SK-N-SH (cell line): ENCODE results near the gene RNASE8. TPM values are rescaled to one million over a fixed set of nuclear protein-coding genes. Genes with fewer than 3 reads are reported as not detected.

ENCODE experiments used
- CTCF ChIA-PET: fragments of 300-600, 350-600 bp; formaldehyde crosslinking; extraction: SDS; loops from one replicate; lab custom pipeline; 2021; lab: Yijun Ruan, JAX
- POLR2A ChIA-PET: fragments of 350-600 bp; sonication (Branson Sonifier 250); formaldehyde crosslinking; extraction: SDS; loops from one replicate; lab custom pipeline; 2020; ENCODE audit warnings: antibody characterized with exemption, inconsistent platforms; lab: Yijun Ruan, JAX
- DNase-seq: peaks from one replicate; pipeline ENCODE4 v3.0.0; 2012
- H2AFZ ChIP-seq: fragments of 200-600 bp; sonication (generic); 2 replicates; pipeline ENCODE4 v1.8.1; 2016; ENCODE audit warnings: antibody characterized with exemption, mild to moderate bottlenecking, low read depth
- H3F3A ChIP-seq: fragments of 200-600 bp; sonication (generic); replicated peaks from 2 replicates; pipeline ENCODE3; 2016; ENCODE audit warnings: antibody characterized with exemption, mild to moderate bottlenecking; ENCODE audit not compliant: insufficient read depth
- H3K27ac ChIP-seq, 2 experiments: fragments of 200-500 bp in 1 of 2; fragments of 200-600 bp in 1 of 2; sonication (Bioruptor generic) in 1 of 2; sonication (generic), shearing (Covaris generic) in 1 of 2; 2 replicates each; pipeline versions ENCODE4 v1.5.1 to v1.6.1; 2014 to 2016; ENCODE audit warnings: low read depth in 2 of 2, inconsistent platforms in 1 of 2, low read length in 1 of 2, mild to moderate bottlenecking in 1 of 2, mixed read lengths in 1 of 2
- H3K27me3 ChIP-seq: fragments of 200-600 bp; sonication (generic), shearing (Covaris generic); 2 replicates; pipeline ENCODE4 v1.6.1; 2016; ENCODE audit warnings: mixed run types; ENCODE audit not compliant: insufficient read depth
- H3K36me3 ChIP-seq, 2 experiments: fragments of 200-500 bp in 1 of 2; fragments of 200-600 bp in 1 of 2; sonication (Bioruptor generic) in 1 of 2; sonication (generic) in 1 of 2; replicated peaks in 1 of 2; 2 replicates each; pipeline versions ENCODE3 to v1.5.1; 2014 to 2016; ENCODE audit warnings: low read length in 1 of 2, mild to moderate bottlenecking in 1 of 2; ENCODE audit not compliant: insufficient read depth in 2 of 2, control insufficient read depth in 1 of 2
- H3K4me1 ChIP-seq, 2 experiments: fragments of 200-500 bp in 1 of 2; fragments of 200-600 bp in 1 of 2; sonication (Bioruptor generic) in 1 of 2; sonication (generic), shearing (Covaris generic) in 1 of 2; 2 replicates each; pipeline versions ENCODE4 v1.5.1 to v1.6.1; 2014 to 2016; ENCODE audit warnings: low read depth in 1 of 2, low read length in 1 of 2, mixed run types in 1 of 2; ENCODE audit not compliant: insufficient read depth in 2 of 2, control insufficient read depth in 1 of 2
- H3K4me2 ChIP-seq: fragments of 200-600 bp; sonication (generic), shearing (Covaris generic); 2 replicates; pipeline ENCODE4 v1.6.1; 2017; ENCODE audit warnings: mixed run types
- H3K4me3 ChIP-seq, 2 experiments: fragments of 200-500 bp in 1 of 2; fragments of 200-600 bp in 1 of 2; sonication (Bioruptor generic) in 1 of 2; sonication (generic), shearing (Covaris generic) in 1 of 2; 2 replicates each; pipeline versions ENCODE4 v1.5.1 to v1.8.1; 2014 to 2016; ENCODE audit warnings: low read depth in 2 of 2, inconsistent platforms in 1 of 2, low read length in 1 of 2, mild to moderate bottlenecking in 1 of 2, mixed read lengths in 1 of 2, moderate library complexity in 1 of 2
- H3K79me2 ChIP-seq: fragments of 200-600 bp; sonication (generic); 2 replicates; pipeline ENCODE4 v1.8.1; 2017; ENCODE audit warnings: mild to moderate bottlenecking; ENCODE audit not compliant: insufficient read depth
- H3K9ac ChIP-seq: fragments of 200-600 bp; sonication (generic); 2 replicates; pipeline ENCODE4 v1.6.1; 2017; ENCODE audit warnings: mixed run types
- H3K9me2 ChIP-seq: fragments of 200-600 bp; sonication (generic); 2 replicates; pipeline ENCODE4 v1.6.1; 2017; ENCODE audit warnings: mixed run types
- H3K9me3 ChIP-seq: fragments of 200-600 bp; sonication (generic); 2 replicates; pipeline ENCODE4 v1.6.1; 2017; ENCODE audit warnings: mixed run types, mild to moderate bottlenecking, moderate library complexity
- H4K20me1 ChIP-seq: fragments of 200-600 bp; sonication (generic); 2 replicates; pipeline ENCODE4 v1.6.1; 2017; ENCODE audit warnings: mild to moderate bottlenecking, mixed run types; ENCODE audit not compliant: insufficient read depth
- ELF1 ChIP-seq: IDR thresholded peaks from 2 replicates; pipeline ENCODE4 v1.4.0; 2012
- EP300 ChIP-seq, 2 experiments: IDR thresholded peaks; 2 replicates each; pipeline versions ENCODE4 v1.4.0 to v1.6.1; 2012; ENCODE audit warnings: borderline replicate concordance in 1 of 2, low read depth in 1 of 2, low read length in 1 of 2
- FOXM1 ChIP-seq: IDR thresholded peaks from 2 replicates; pipeline ENCODE4 v1.4.0; 2012; ENCODE audit warnings: low read depth, mild to moderate bottlenecking
- JUND ChIP-seq: IDR thresholded peaks from 2 replicates; pipeline ENCODE4 v1.4.0; 2012
- MEF2A ChIP-seq: IDR thresholded peaks from 2 replicates; pipeline ENCODE4 v1.4.0; 2012; ENCODE audit warnings: low read depth, borderline replicate concordance
- POLR2AphosphoS5 ChIP-seq: IDR thresholded peaks from 2 replicates; pipeline ENCODE4 v1.6.1; 2012; ENCODE audit warnings: low read depth, low read length
- RAD21 ChIP-seq: IDR thresholded peaks from 2 replicates; pipeline ENCODE4 v1.6.1; 2012; ENCODE audit warnings: mild to moderate bottlenecking, low read length
- RFX5 ChIP-seq: IDR thresholded peaks from 2 replicates; pipeline ENCODE4 v1.6.1; 2012; ENCODE audit warnings: mild to moderate bottlenecking, improper control_type of control experiment, low read length
- RXRA ChIP-seq: IDR thresholded peaks from 2 replicates; pipeline ENCODE4 v1.4.0; 2012; ENCODE audit warnings: low read depth, mild to moderate bottlenecking, borderline replicate concordance
- SMC3 ChIP-seq: IDR thresholded peaks from 2 replicates; pipeline ENCODE4 v1.6.1; 2012; ENCODE audit warnings: low read depth, low read length, improper control_type of control experiment
- TCF12 ChIP-seq: IDR thresholded peaks from 2 replicates; pipeline ENCODE4 v1.4.0; 2012
- TEAD4 ChIP-seq: IDR thresholded peaks from 2 replicates; pipeline ENCODE4 v1.4.0; 2012; ENCODE audit warnings: mild to moderate bottlenecking, borderline replicate concordance; ENCODE audit not compliant: insufficient read depth
- USF1 ChIP-seq: IDR thresholded peaks from 2 replicates; pipeline ENCODE4 v1.4.0; 2012; ENCODE audit warnings: low read depth, borderline replicate concordance
- ZBTB33 ChIP-seq: IDR thresholded peaks from 2 replicates; pipeline ENCODE4 v1.4.0; 2012; ENCODE audit warnings: low read depth, borderline replicate concordance
- WGBS: methylation state at CpG from one replicate; pipeline ENCODE4 v1.1.6; 2017; ENCODE audit warnings: low lambda C conversion rate; 5-methylcytosine and 5-hydroxymethylcytosine counted together
- polyA plus RNA-seq, 3 experiments: library from polyadenylated mRNA; depleted of rRNA; stranded (reverse); fragments of >200 nt; gene quantifications; 2 replicates each; pipeline ENCODE4 v1.2.3, GENCODE V29; 2012

Gene RNASE8
- polyA plus RNA-seq, 1 of the 3 experiments (the other 2 are of a cell fraction): not detected

- H2AFZ ChIP-seq: no peak overlapping the region
- H3K9me3 ChIP-seq: no peaks in the 10 kb centered on the region
- DNase-seq: no peak
- H3K27ac ChIP-seq: no peak overlapping the region
- H3F3A ChIP-seq: no peaks in the 10 kb centered on the region
- no peaks in the 10 kb centered on the region for H3K9me2 ChIP-seq
- ChIA-PET POLR2A (no interaction called here), CTCF (interaction anchor here (0.9 to 7.5 kb wide), 6 partner anchors 9 to 73 kb away, joined by 3 to 73 read pairs (median 10); no protein-coding TSS in a partner anchor)
- H4K20me1 ChIP-seq: no peaks in the 10 kb centered on the region
- H3K4me2 ChIP-seq: no peak overlapping the region
- H3K9ac ChIP-seq: no peak overlapping the region
- no peak overlapping the region for H3K4me3 ChIP-seq
- WGBS: 60% methylated on average over 12 of the region's 12 CpGs
- no peaks in the 10 kb centered on the region for H3K36me3 ChIP-seq
- H3K4me1 ChIP-seq: peaks cover 0 to 3% of the 10 kb centered on the region in 2 experiments; a peak in 1 of 4 replicates
- H3K27me3 ChIP-seq: peaks cover 42% of the 10 kb centered on the region; the same call in 1 of the 2 replicates
- TF ChIP-seq POLR2AphosphoS5: no peak
- no peak for TF ChIP-seq USF1
- no peak for TF ChIP-seq ZBTB33
- no peak for TF ChIP-seq RAD21
- no peak for TF ChIP-seq MEF2A
- no peak for TF ChIP-seq JUND
- no peak for TF ChIP-seq ELF1
- TF ChIP-seq SMC3: no peak
- TF ChIP-seq TEAD4: no peak
- TF ChIP-seq RFX5: no peak
- TF ChIP-seq TCF12: no peak
- no peak for TF ChIP-seq RXRA
- TF ChIP-seq FOXM1: no peak
- H3K79me2 ChIP-seq: no peaks in the 10 kb centered on the region
Measured at GRCh38 chr14:21030531-21030930, 27.1 kb upstream of the RNASE8 start.

- CTCF ChIA-PET: interaction anchor here (0.9 to 7.5 kb wide), 6 partner anchors 7 to 71 kb away, joined by 4 to 73 read pairs (median 10); partner anchors contain the start of gene ZNF219
- TF ChIP-seq SMC3 (no peak), USF1 (no peak), EP300 (IDR thresholded peaks at IDR 0.05; ENCODE audit: borderline replicate concordance in 1 of 2, low read depth in 1 of 2, low read length in 1 of 2) (no peak)
- no peak overlapping the region for H2AFZ ChIP-seq
- H3K4me1 ChIP-seq: no peaks in the 10 kb centered on the region
- no peaks in the 10 kb centered on the region for H4K20me1 ChIP-seq
- no peak for DNase-seq
- H3K27me3 ChIP-seq: peaks cover 42% of the 10 kb centered on the region; the same call in 1 of the 2 replicates
- H3F3A ChIP-seq: no peaks in the 10 kb centered on the region
- no peaks in the 10 kb centered on the region for H3K36me3 ChIP-seq
- H3K27ac ChIP-seq: no peak overlapping the region
- no peak overlapping the region for H3K4me3 ChIP-seq
- H3K9ac ChIP-seq: no peak overlapping the region
- no peak overlapping the region for H3K4me2 ChIP-seq
- no peaks in the 10 kb centered on the region for H3K79me2 ChIP-seq
- H3K9me2 ChIP-seq: no peaks in the 10 kb centered on the region
- POLR2A ChIA-PET: no interaction called here
- no peaks in the 10 kb centered on the region for H3K9me3 ChIP-seq
- 38% methylated on average over 5 of the region's 5 CpGs for WGBS
Measured at GRCh38 chr14:21032326-21033132, 25.1 kb upstream of the RNASE8 start.
